HepG2 (cell line): ENCODE measurements around the gene COL2A1. TPM values are rescaled to one million over a fixed set of nuclear protein-coding genes. Genes with fewer than 3 reads are reported as not detected.
A peak's percentile ranks its signal among the peaks of the same experiment; 100 is the strongest.

Source experiments
- AGO2 ChIP-seq: fragments of 200-400 bp; formaldehyde crosslinking; optimal IDR thresholded peaks from 2 replicates; pipeline ENCODE3; 2017; ENCODE audit warnings: mild to moderate bottlenecking, low read depth, low read length, moderate library complexity
- ERF ChIP-seq: IDR thresholded peaks from 2 replicates; pipeline ENCODE4 v1.6.1; 2018; ENCODE audit warnings: missing biosample characterization, missing genetic modification reagents
- HNRNPLL ChIP-seq: fragments of 200-400 bp; formaldehyde crosslinking; IDR thresholded peaks from 2 replicates; pipeline ENCODE4 v1.6.1; 2017; ENCODE audit warnings: mild to moderate bottlenecking, low read depth, low read length; ENCODE audit not compliant: poor library complexity, severe bottlenecking
- MYC ChIP-seq: sonication (generic); formaldehyde crosslinking; IDR thresholded peaks from 2 replicates; pipeline ENCODE4 v1.9.0; 2021; ENCODE audit warnings: missing genetic modification reagents, borderline replicate concordance
- MYPOP ChIP-seq: sonication (generic); formaldehyde crosslinking; IDR thresholded peaks from 2 replicates; pipeline ENCODE4 v1.8.1; 2023; ENCODE audit warnings: mild to moderate bottlenecking, moderate library complexity, missing genetic modification reagents
- SAP130 ChIP-seq: IDR thresholded peaks from 2 replicates; pipeline ENCODE4 v1.6.1; 2016; ENCODE audit warnings: low read depth
- SP2 ChIP-seq: sonication (generic); formaldehyde crosslinking; IDR thresholded peaks from 2 replicates; pipeline ENCODE4 v1.5.1; 2020; ENCODE audit warnings: mild to moderate bottlenecking, missing genetic modification reagents
- SRSF9 ChIP-seq: fragments of 200-400 bp; formaldehyde crosslinking; IDR thresholded peaks from 2 replicates; pipeline ENCODE4 v1.6.1; 2018; ENCODE audit warnings: borderline replicate concordance, mild to moderate bottlenecking, low read depth, low read length; ENCODE audit not compliant: insufficient read depth, poor library complexity, severe bottlenecking
- UBTF ChIP-seq: sonication (generic); formaldehyde crosslinking; IDR thresholded peaks from 2 replicates; pipeline ENCODE4 v1.4.0; 2020; ENCODE audit warnings: mild to moderate bottlenecking, missing genetic modification reagents
- ZFP91 ChIP-seq: sonication (generic); formaldehyde crosslinking; IDR thresholded peaks from 2 replicates; pipeline ENCODE4 v1.9.0; 2022; ENCODE audit warnings: missing genetic modification reagents, mild to moderate bottlenecking, borderline replicate concordance
- ZNF17 ChIP-seq: sonication (generic); formaldehyde crosslinking; IDR thresholded peaks from 2 replicates; pipeline ENCODE4 v1.5.0; 2020; ENCODE audit warnings: mild to moderate bottlenecking, missing genetic modification reagents
- ZNF512B ChIP-seq: sonication (generic); formaldehyde crosslinking; IDR thresholded peaks from 2 replicates; pipeline ENCODE4 v1.5.1; 2020; ENCODE audit warnings: missing genetic modification reagents, mild to moderate bottlenecking, borderline replicate concordance
- ZNF777 ChIP-seq: sonication (generic); formaldehyde crosslinking; IDR thresholded peaks from 2 replicates; pipeline ENCODE4 v1.4.0; 2020; ENCODE audit warnings: missing genetic modification reagents
- polyA plus RNA-seq, 8 experiments: library from polyadenylated mRNA; depleted of rRNA in 3 of 8; stranded (reverse) in 7 of 8; unstranded in 1 of 8; fragments of >200 nt; fragmentation: Illumina TruSeq in 4 of 8; extraction: Trizol in 4 of 8; gene quantifications; 2 replicates each; pipeline versions ENCODE4 v1.2.1 to v1.2.3, GENCODE V29; 2011 to 2016; ENCODE audit warnings: low read depth in 4 of 8, missing spikeins in 1 of 8, mixed read lengths in 1 of 8; ENCODE audit not compliant: insufficient read depth in 1 of 8
- total RNA-seq, 5 experiments: library from RNA; depleted of rRNA; stranded (reverse); fragments of >200 nt; fragmentation: Illumina TruSeq; extraction: Trizol; gene quantifications; 2 replicates each; pipeline ENCODE4 v1.2.3, GENCODE V29; 2016; ENCODE audit warnings: low read depth in 1 of 5
- TF ChIP-seq, protein P1 (sequence below): IDR thresholded peaks from 2 replicates; pipeline ENCODE4 v1.4.0; 2020; ENCODE audit warnings: mild to moderate bottlenecking, missing genetic modification reagents

The COL2A1 gene
- total and polyA plus RNA-seq, 2 of the 13 experiments (the other 11 are each of a cell fraction or from before 2014, with no cell fraction given) = 7.4 to 38.3 TPM

GRCh38 chr12:48002773-48003218 lies 1.5 kb downstream of the COL2A1 start (continued):
- TF ChIP-seq MYC (CRISPR knock-in tag) (no peak), AGO2 (peak; percentile 49), SRSF9 (no peak), ZNF777 (0 out of 2 replicates have a peak, but pooled peaks have one; percentile 25), HNRNPLL (peak; percentile 92), ZNF17 (no peak), SP2 (no peak), ZNF512B (0 out of 2 replicates have a peak, but pooled peaks have one; percentile 60), ERF (no peak), ZFP91 (no peak), MYPOP (peak; percentile 80), UBTF (peak; percentile 62; the same call in 1 of the 2 replicates), SAP130 (no peak)
- TF ChIP-seq, protein P1, sequence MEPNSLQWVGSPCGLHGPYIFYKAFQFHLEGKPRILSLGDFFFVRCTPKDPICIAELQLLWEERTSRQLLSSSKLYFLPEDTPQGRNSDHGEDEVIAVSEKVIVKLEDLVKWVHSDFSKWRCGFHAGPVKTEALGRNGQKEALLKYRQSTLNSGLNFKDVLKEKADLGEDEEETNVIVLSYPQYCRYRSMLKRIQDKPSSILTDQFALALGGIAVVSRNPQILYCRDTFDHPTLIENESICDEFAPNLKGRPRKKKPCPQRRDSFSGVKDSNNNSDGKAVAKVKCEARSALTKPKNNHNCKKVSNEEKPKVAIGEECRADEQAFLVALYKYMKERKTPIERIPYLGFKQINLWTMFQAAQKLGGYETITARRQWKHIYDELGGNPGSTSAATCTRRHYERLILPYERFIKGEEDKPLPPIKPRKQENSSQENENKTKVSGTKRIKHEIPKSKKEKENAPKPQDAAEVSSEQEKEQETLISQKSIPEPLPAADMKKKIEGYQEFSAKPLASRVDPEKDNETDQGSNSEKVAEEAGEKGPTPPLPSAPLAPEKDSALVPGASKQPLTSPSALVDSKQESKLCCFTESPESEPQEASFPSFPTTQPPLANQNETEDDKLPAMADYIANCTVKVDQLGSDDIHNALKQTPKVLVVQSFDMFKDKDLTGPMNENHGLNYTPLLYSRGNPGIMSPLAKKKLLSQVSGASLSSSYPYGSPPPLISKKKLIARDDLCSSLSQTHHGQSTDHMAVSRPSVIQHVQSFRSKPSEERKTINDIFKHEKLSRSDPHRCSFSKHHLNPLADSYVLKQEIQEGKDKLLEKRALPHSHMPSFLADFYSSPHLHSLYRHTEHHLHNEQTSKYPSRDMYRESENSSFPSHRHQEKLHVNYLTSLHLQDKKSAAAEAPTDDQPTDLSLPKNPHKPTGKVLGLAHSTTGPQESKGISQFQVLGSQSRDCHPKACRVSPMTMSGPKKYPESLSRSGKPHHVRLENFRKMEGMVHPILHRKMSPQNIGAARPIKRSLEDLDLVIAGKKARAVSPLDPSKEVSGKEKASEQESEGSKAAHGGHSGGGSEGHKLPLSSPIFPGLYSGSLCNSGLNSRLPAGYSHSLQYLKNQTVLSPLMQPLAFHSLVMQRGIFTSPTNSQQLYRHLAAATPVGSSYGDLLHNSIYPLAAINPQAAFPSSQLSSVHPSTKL = peak; percentile 20; the same call in 1 of the 2 replicates
